GM23248 (cell line): Measurements from ENCODE around the gene INHBB.

ENCODE experiments used
- EZH2 ChIP-seq: fragments of 200-600 bp; sonication (generic); IDR thresholded peaks from 2 replicates; pipeline ENCODE4 v1.6.1; 2018; ENCODE audit warnings: antibody characterized with exemption, mild to moderate bottlenecking; ENCODE audit not compliant: insufficient read depth, poor library complexity, severe bottlenecking
- EZH2phosphoT487 ChIP-seq: fragments of 200-600 bp; sonication (generic); IDR thresholded peaks from 2 replicates; pipeline ENCODE4 v1.6.1; 2018; ENCODE audit warnings: antibody characterized with exemption, moderate library complexity, mild to moderate bottlenecking, low read depth; ENCODE audit not compliant: insufficient read depth

DNA sequence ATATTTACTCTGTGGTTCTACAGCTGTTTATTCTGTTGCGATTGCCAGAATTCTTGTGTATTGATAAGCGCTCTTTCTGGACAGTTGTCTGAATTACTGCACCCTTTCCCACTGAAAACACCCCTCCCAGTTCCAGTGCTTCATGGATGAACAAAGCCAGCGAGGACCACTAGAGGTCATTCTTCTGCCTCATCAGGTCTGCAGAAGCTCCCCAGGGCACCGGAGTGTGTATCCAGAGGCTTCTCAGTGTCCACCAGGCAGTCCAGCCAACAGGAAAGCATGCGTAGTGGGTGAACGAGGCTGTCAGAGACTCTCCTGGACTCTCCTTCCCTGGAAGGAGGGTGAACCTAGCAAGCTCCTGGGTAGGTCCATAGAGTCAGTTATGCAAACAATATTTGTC, 40.6 kb upstream of the INHBB start:
- no peak for TF ChIP-seq EZH2
- TF ChIP-seq EZH2phosphoT487: no peak
